ENCODE data around the gene TRPM1.

Gene TRPM1

DNA sequence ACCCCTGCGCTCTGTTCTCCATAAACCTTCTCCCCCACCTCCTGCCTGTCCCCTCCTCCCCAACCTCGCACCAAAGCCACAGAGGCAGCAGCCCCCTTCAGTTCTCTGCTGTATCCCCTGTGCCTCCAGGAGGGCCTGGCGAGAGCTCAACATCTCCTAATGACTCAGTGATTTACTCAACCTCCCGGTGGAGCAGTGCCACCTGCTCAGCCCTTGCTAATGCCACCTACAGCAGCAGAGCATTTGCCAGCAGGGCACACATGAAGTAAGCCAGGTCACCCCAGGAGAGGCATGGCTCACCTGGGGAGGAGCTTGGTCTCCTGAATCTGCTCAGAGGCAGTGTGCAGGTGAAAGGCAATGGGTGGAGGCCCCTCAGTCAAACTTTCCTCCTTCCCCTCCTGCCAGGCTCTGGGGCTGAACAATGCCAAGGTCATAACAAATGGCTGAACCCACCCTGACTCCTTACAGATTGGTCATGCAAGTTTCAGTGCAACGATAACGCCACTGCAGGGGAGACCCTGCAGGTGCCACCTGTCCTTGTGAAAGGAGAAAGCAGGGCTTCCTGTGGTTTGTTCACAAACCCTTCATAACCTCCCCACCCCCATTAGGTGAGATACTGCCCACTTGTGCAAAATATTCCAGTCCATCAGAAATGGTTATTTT, 19.8 kb downstream of the TRPM1 start:
- DNase-seq: no peak

DNA sequence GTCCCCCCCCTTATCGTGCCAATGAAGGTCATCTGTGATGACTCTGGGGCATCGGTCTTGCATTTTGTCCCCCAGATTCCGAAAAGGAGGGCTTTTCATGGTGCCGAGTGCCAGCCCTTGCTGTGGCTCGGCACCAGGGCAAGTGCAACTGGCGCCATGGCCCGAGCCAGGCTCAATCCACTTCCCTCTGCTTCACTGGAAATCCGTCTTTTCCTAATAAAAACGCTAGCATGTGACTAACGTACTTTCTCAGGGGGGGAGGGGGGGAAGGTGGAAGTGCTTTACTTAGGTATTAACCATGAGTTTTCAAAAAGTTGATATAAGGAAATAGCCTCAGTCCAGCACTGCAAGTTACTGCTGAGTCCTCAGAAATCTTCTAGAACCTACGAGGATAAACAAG, 20.5 kb downstream of the TRPM1 start:
- no peak for DNase-seq

DNA sequence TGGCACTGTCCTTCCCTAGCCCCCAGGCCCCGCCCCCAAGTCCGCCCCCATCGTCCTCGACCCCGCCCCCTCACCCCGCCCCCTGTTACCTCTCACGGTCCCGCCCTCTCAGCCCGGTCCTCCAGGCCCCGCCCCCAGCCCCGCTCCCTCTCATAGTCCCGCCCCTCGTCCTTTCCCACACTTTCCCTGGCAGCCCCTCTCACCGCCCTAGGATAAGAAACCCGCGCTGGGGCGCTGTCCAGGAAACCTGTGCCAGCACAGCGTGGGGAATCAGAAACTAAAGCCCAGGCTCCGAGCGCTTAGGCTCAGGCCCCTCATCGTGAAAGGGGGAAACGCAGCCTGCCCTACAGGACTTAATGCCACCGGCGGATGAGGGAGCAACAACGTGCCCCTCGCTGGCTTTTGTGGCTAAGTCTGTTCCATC, 20.9 kb downstream of the TRPM1 start:
- no peak for DNase-seq

DNA sequence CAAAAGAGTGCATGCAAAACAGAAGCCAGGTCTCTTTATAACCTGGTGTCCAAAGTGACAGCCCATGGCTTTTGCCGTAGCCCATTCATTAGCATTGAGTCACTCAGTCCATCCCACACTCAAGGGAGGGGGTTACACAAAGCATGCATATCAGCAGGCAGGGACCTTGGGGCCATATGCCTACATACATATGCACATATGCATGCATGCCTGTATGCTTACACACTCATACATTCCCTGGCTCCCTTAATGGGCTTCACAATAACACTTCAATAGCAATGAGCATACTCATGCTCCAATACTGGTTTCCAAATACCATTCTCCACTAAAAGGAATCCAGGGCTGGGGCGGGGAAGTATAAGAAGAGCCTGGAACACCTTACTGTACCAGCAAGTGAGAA, 22.0 kb downstream of the TRPM1 start:
- peak; percentile 9 for DNase-seq

DNA sequence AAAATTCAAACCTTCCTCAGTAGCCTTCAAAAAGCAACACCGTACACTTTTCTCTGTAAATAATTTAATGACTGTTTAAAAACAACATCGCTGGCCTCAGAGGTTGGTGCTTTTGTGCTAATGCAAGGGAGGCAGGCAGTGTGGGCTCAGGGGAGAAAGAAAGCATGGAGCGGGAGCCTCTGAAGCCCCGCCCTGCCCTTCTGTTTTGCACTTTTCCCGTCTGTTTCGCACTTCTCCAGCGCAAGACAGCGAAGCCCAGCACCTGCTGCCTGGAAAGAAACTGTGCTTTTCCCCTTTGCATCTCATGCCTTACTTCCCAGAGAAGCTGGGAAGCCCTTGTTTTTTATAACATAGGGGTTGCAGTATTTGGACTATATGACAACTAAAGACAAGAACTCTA, 23.1 kb downstream of the TRPM1 start:
- no peak for DNase-seq

DNA sequence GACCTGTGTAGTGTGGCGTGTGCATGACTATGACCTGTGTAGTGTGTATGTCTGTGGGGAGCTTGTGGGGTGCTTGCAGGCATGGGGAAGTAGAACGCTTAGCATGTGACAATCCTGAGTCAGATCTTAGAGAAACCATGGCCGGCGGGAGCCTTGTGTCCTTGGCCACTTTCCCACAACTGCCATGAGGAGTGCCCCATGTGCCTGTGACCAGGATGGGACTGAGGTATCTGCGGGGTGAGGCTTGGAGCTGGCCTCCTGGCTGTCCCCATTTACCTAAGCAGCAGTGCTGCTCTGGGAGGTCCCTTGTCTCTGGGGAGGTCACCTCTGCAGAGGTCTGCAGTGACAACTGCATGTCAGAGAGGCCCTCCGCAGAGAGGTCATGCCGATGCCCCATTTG, 23.6 kb downstream of the TRPM1 start:
- no peak for DNase-seq

DNA sequence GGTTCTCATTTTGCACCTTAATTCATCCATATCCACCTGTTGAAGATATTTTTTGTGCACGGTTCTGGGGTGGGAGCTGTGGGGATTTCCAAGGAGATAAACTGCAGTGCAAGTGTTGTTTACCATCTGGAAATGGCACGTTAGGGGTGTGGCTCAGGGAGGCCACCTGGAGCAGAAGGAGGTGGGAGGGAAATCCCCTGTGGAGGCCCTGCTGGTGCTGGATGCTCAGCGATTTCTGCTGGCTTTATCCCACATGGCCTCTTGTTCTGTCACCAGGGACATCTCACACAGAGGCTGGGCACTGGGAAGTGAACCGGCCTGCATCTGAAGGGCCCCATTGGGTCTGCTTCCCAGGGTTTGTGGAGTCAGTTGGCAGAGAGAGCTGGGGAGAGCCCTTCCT, 24.3 kb downstream of the TRPM1 start:
- DNase-seq: no peak

DNA sequence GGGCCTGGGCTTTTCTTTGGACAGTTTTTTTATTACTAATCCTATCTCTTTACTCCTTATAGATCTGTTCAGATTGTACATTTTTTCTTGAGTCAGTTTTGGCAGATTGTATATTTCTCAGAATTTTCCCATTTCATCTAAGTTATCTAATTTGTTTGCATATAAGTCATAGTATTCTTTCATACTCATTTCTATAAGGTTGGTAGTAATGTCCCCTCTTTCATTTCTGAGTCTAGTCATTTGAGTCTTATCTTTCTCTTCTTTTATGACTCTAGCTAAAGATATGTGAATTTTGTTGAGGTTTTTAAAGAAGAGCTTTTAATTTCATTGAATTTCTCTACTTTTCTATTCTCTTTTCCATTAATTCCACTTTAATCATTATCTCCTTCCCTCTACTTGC, 27.2 kb downstream of the TRPM1 start:
- DNase-seq: no peak

DNA sequence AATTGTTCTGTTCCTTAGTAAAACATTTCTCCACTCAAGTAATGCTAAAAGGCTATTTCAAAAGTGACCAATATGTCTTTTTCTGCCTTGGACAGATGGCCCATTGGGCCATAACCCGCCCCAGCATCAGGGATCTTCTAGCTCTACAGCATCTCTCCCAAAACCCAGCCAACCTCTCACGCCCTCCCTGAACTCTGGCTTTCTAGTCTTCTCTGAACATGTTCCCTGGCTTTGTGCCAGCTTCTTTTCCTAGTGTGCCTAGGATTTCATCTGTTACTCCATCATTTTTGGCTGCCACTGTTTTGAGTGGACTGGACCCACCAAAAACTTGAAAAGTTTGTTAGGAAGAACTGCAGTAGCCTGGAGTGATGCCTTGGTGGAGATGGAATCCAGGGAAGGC, 30.7 kb downstream of the TRPM1 start:
- DNase-seq: no peak

DNA sequence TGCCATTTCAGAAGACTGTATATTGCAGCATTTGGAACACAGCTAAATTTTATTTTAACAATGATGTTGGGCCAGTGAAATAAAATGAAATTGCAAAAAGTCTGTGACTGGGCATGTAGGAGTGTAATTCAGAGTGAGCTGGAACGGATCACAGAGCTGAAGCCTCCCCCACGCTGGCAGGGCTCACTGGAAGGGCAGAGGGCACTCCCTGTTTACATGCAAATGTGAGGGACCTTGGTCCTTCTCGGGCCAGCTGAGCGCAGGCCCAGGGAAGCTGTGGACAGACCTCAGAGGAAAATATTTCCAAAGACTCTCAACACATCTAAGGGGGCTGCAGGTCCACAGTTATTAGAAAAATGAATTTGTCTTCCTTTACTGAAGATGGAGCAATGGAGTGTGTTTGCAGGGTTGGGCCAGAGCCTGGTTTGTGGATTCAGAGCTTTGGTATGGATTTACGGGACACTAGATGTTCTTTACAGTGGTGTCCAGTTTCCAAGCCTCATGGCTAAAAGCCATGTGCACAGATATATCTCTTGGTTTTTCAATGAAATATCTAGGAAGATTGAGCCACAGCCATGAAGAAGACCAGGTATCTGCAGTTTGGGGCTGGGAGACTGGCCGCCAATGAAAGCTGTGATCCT, 32.0 kb downstream of the TRPM1 start:
- DNase-seq: no peak

DNA sequence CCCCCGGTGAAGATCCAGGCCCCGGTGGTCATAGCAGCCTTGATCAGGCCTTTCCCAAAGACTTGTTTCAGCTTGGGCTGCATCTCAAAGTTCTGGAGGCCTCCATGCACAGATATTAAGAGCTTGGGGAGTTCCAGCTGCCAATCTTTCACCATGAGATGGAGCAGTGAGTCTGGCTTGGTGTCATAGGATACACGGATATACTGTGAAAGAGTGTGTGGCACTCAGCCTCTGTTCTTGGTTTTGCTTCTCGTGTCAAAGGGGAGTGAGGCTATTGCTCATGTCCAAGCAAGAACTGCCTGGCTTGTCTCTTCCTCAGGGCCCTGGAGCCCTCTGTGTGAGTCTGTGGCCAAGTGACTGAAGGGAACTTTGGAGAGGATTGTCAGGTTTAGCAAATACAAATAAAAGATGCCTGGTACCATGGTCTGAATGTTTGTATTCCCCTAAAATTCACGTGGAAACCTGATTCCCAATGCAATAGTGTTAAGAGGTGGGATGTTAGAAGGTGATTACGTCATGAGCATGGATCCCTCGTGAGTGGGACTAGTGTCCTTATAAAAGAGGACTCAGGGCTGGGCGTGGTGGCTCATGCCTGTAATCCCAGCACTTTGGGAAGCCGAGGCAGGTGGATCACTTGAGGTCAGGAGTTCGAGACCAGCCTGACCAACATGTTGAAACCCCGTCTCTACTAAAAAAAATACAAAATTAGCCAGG, 33.5 kb downstream of the TRPM1 start:
- DNase-seq: no peak

DNA sequence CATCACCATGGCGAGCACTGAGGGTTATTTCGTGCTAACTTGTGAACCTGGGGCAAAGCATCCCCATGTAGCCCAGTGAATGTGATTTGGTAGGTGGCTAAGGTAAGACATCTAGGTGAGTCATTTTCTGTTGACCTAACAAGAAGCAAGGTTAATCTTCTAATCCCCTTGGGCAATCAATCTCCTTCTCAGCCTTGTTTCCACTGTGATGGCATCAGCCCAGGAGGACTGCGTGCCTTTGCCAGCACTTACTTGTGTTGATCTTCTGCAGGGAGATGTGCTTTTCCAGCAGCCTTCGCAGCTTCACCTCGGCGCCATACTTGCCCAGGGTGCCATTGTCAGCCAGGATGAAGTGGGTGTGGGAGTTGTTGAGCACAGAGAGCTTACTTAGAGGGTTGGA, 35.7 kb downstream of the TRPM1 start:
- no peak for DNase-seq

DNA sequence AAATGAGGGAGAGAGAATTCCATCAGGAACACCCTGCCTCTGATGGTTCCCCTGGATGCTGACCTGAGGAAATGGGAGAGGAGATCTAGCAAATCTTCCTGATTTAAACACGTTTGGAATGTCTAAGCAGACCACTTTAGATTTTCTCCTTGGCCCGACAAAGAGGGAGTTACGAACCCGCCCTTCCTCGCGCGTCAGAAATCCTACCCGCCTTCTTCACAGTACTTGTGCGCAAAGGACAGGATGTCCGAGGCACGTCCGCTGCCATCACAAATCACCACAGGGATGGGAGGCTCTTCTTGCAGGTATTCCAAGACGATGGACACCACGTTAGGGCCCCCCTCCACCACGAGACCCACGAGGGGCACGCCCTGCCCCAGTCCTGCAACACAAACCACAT, 38.6 kb downstream of the TRPM1 start:
- DNase-seq: no peak

DNA sequence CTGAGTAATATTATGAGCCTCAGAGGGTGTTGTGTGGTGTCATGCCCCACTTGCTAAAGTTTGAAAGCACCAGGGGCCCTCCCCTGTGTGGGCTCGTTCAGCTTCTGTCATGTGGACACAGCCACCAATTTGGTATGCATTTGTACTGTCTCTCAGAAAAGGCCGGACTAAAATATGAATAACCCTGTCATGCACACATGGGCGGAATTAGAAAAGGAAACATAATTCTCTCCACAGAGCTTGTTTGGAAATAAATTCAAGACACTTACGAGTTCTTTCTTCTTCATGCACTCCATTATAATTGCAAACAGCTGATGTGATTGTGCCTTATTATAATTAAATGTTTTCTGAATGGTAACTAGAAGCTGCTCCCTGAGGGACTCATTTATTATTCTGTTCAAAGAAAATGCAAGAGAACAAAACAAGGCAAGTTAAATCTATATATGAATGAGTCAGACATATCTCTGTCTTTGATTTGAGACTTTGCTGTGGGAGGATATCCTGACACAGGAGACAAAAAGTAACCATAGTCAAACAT, 39.1 kb downstream of the TRPM1 start:
- no peak for DNase-seq

DNA sequence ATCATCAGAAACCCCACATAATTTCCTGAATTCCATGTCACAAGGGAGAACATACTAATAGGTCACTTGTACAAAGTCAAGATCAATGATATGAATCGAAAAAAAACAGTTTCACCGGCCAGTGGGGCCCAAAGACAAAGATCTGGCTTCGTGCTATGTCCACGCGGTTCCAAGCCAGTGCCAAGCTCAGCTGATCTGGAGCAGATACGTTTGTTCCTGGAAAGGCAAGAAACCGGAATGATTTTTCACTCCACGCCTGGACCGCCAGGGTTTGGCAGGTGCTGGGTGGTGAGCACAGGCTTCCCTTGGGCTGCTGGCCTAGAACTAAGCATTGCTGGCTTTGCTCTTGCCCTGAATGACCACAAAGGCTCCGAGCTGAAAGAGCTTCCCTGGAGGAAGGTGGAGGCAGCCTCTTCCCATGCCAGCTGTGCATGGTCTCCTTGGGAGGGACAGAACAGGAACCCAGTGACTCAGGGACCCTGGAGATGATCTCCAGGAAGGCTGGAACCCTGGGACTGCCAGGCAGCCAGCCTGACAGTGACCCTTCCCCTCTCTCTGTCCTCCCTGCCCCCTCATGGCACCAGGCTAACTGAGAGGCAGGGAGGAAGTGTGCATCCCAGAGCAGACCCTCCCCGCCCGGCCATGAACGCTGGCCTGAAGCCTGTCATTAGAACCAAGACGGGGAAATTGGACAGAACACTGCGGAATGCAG, 40.9 kb downstream of the TRPM1 start:
- DNase-seq: no peak

DNA sequence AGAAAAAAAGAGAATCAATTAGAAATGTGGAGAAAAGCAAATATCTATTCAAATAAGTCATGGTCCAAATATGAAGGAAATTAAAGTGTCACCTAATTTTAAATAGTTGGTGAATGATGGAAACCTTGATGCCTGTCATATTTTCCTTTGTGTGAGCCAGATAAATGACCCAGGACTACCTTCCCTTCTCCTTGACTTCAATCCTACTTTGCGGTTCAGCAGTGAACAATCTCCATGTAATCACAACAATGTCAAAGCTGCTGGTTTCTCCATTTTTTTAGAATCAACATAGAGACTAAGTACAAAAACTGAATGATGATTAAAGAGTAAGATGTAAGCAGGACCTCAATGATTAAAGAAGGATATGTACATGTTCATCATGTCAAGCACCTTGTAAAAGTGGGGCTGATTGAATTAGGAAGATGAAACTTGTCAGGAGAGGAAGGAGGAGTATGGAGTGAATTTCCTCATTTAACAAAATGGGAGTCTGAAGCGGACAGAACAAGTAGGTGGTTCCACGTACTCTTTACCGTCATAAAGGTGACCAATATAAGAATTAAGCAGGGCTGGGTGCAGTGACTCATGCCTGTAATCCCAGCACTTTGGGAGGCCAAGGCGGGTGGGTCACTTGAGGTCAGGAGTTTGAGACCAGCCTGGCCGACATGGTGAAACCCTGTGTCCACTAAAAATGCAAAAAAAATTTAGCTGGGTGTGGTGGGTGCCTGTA, 43.1 kb downstream of the TRPM1 start:
- DNase-seq: no peak

DNA sequence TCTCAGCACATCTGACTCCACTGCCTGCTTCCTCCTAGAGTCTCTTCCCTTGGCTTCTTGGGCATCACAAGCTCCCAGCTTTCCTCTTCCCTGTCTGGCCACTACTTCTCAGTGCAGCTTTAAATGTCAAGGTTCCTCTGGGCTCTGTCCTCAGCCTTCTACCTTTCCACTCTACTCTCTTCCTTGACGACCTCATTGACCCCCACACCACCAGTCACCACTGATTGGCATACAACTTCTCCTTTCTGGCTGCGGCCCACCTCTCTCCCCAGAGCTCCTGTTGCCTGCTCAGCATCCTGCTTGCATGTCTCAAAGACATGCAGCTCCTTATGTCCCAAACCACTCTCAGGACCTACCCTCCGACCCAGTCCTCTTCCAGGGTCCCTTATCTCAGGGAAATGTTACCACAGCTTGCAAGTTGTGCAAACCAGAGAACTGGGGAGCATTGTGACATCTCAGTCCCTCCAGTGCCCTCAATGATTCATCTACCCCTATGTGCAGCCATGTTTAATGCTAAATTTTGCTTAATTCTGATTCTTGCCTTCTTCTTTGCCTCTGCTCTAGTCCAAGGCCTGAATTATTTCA, 49.9 kb downstream of the TRPM1 start:
- DNase-seq: no peak

DNA sequence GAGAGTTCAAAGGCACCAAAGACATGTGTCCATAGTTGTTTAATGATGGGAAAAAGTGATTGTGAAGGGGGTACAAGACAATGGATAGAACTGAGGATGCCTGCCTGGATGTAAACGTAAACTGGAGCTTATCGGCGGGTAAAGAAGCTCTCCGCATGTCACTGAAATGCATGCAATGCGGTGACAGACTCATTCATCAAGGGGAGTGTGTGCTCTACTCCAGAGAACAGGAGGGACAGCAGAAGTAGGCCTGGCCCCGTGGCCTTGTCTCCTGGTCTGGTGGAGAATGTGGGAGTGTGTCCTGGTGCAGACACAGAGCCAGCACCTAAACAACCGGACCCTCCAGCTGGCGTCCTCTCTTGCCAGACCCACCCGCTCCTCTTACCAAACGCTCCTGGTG, 50.6 kb downstream of the TRPM1 start:
- no peak for DNase-seq

DNA sequence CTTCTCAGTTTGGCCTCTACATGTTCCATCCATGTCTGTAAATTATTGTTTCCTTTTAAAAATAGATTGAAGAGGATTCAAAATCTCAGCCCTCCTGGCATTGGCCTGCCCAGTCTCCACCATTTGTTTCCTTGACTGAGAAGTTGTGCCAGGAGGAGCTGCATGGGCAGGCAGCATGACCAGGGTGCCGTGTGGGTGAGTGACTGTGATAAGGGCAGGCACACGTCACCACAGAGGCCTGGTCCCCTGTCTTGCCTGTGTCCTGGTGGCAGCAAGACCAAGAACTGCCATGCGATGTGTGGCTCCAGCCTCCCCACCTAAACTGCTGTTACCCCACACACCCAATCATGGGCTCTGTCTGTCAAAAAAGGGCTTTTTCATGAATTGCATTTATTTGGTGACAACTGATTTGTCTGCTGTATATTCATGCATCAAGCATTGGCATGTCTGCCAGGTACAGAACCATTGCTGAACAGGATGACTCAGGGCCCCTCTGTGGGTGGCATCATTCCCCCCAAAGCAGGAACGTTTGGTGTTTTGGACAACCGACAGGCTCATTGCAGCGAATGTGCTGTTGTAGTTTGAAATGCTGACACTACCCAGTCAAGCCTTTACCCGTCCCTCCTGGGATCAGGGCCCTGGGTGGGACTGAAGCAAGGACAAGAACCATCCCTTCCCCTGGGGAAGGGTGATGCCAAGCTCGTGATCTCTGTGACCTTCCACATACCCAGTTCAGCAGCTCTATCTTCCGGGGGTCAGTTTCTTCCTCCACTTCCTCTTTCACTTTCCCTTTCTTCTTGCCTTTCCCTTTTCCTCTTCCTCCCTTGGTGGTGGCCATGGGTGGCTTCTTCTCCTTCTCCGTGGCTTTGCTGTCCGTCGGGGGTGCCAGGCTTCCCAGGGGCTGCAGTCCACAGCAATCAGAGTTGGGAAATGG, 51.6 kb downstream of the TRPM1 start:
- DNase-seq: no peak

DNA sequence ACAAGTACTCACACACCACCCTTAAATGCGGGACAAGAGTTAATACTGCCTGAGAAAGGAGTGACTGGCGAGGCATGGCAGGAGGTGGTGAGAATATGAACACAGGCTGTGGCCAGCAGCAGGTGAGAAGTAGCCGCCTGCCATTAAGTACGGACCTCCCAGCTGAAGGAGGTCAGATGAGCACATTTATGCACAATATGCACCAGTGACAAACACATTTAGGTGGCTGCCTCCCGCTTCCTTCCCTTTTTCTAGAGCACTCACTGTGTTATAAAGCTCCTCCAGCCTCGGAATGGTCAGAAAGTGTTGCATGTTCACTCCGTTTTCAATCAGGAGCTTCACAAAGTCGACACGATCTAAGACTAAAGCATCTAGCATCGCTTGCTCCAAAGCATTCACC, 52.4 kb downstream of the TRPM1 start:
- no peak for DNase-seq

DNA sequence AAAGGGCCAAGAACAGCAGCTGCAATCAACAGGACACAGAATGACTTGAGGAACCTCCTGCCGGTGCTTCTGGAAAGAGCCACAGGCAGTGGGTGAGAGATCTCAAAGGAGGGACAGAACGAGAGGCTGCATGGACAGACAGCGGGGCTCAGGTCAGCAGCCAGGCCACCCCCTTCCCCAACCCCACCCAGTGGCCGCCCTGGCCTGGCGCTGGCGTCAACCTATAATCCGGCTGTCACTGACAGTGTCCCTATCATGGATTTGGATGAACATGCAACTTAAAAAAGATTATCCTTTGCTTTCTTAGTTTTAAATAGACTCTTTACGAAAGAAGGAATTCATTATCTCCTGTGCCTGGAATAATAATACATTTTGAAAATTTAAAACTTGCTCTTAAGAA, 54.1 kb downstream of the TRPM1 start:
- no peak for DNase-seq

Data from NCI-H226 (cell line).